ENCODE results near the gene EIF4G3.

DNA sequence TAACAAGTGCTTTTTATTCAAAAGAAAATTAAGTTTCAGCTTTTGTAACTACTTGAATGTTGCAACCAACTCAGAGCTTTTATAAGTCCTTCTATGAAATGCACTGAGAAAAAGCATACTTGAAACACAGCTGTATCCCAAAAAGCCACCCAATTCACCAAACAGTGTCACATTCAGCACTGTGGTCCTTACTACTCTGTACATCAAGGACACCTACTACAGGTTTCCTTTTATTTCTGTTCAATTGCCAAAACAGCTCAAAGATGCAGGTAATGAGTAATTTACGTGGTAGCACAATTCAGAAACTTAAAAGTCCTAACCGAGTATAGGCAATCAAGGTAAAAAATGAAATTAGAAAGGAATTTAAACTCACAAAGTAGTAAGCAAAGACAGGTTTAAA is 2.5 kb downstream of the EIF4G3 start:
- TF ChIP-seq POLR2A (IDR thresholded peaks at IDR 0.05; ENCODE audit: low read depth, low read length), result no peak
- TF ChIP-seq, protein P1, sequence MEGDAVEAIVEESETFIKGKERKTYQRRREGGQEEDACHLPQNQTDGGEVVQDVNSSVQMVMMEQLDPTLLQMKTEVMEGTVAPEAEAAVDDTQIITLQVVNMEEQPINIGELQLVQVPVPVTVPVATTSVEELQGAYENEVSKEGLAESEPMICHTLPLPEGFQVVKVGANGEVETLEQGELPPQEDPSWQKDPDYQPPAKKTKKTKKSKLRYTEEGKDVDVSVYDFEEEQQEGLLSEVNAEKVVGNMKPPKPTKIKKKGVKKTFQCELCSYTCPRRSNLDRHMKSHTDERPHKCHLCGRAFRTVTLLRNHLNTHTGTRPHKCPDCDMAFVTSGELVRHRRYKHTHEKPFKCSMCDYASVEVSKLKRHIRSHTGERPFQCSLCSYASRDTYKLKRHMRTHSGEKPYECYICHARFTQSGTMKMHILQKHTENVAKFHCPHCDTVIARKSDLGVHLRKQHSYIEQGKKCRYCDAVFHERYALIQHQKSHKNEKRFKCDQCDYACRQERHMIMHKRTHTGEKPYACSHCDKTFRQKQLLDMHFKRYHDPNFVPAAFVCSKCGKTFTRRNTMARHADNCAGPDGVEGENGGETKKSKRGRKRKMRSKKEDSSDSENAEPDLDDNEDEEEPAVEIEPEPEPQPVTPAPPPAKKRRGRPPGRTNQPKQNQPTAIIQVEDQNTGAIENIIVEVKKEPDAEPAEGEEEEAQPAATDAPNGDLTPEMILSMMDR (IDR thresholded peaks at IDR 0.05 in 2 of 3, conservative IDR thresholded peaks at IDR 0.05 in 1 of 3; ENCODE audit: control insufficient read depth in 2 of 3, extremely low read depth in 1 of 3, insufficient read depth in 1 of 3, low read depth in 3 of 3, low read length in 3 of 3), result no peak
- no peak for TF ChIP-seq ATF7 (IDR thresholded peaks at IDR 0.05; ENCODE audit: low read depth)
- no peak for TF ChIP-seq MTA2 (IDR thresholded peaks at IDR 0.05; ENCODE audit: low read depth)
- TF ChIP-seq ZNF217 (IDR thresholded peaks at IDR 0.05), result no peak

Data from GM12878 (cell line).